ENCODE data around the gene VIL1. TPM values are rescaled to one million over a fixed set of nuclear protein-coding genes. Genes with fewer than 3 reads are reported as not detected.

Gene VIL1
- total and polyA plus RNA-seq, 2 of the 4 experiments (the other 2 are of a cell fraction): not detected

DNA sequence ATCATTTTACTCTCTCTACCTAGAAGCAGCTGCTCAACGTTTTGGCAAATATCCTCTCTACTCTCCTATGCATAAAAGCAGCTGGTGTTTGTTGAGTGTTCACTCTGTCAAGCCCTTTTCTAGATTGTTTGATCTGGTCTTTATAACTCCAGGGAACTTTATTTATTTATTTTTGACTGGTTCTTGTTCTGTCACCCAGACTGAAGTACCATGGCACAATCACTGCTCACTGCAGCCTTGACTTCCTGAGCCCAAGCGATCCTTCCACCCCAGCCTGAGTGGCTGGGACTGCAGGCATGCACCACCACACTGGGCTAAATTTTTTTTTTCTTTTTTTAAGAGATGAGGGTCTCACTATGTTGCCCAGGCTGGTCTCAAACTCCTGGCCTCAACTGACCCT is 49.6 kb upstream of the VIL1 start:
- H2AFZ ChIP-seq (replicated peaks; ENCODE audit: low read length, poor library complexity): no peak overlapping the region
- peaks cover 2% of the 10 kb centered on the region; the same call in 1 of the 2 replicates for H3K27me3 ChIP-seq (ENCODE audit: control insufficient read depth, insufficient read depth, low read length)
- H3K4me3 ChIP-seq (ENCODE audit: insufficient read depth, low read depth, low read length): no peak overlapping the region
- no peak overlapping the region for H3K4me2 ChIP-seq (ENCODE audit: low read depth, low read length)
- H3K79me1 ChIP-seq (ENCODE audit: low read depth in 1 of 2, low read length in 2 of 2): no peaks in the 10 kb centered on the region
- H3K9me1 ChIP-seq (ENCODE audit: insufficient read depth, low read length): no peaks in the 10 kb centered on the region
- no peak overlapping the region for H2BK5ac ChIP-seq (ENCODE audit: low read depth, low read length, poor library complexity, severe bottlenecking)
- H2BK120ac ChIP-seq (ENCODE audit: low read depth, low read length): no peak overlapping the region
- no peaks in the 10 kb centered on the region for H3K36me3 ChIP-seq (ENCODE audit: control insufficient read depth, insufficient read depth, low read length)
- H3K9me3 ChIP-seq (ENCODE audit: control insufficient read depth, insufficient read depth, low read length): peaks cover 7% of the 10 kb centered on the region
- H4K8ac ChIP-seq (ENCODE audit: low read depth in 2 of 2, low read length in 2 of 2): no peak overlapping the region; a peak in 1 of 4 replicates
- H3K27ac ChIP-seq (ENCODE audit: insufficient read depth, low read length): no peak overlapping the region
- H2BK20ac ChIP-seq (ENCODE audit: low read depth, low read length): no peak overlapping the region
- H2AK5ac ChIP-seq (ENCODE audit: low read depth, low read length): no peak overlapping the region
- no peak overlapping the region for H2BK15ac ChIP-seq (ENCODE audit: low read depth, low read length)
- H4K91ac ChIP-seq (ENCODE audit: insufficient read depth, low read depth, low read length): no peak overlapping the region
- CTCF ChIA-PET: no interaction called here
- BruUV-seq (replicated peaks): no TSS peak
- no peak for DNase-seq
- in situ Hi-C loops (cut with MboI; ENCODE audit: low sequenced_read_pairs) (no loop called here), dilution Hi-C loops (cut with HindIII; ENCODE audit: low sequenced_read_pairs, unreplicated experiment) (no loop called here), intact Hi-C loops (cut with micrococcal nuclease) (no loop called here)
- no peak overlapping the region for H3K4ac ChIP-seq (ENCODE audit: low read depth, low read length)
- no peak for ATAC-seq (ENCODE audit: low read depth)
- TF ChIP-seq RAD21 (IDR thresholded peaks at IDR 0.05; ENCODE audit: low read length) (no peak), MAFK (IDR thresholded peaks at IDR 0.05; ENCODE audit: low read depth, low read length) (no peak), CEBPB (IDR thresholded peaks at IDR 0.05; ENCODE audit: low read depth, low read length) (no peak), SMC3 (IDR thresholded peaks at IDR 0.05; ENCODE audit: low read depth, low read length) (no peak), POLR2A (IDR thresholded peaks at IDR 0.05; ENCODE audit: low read depth, low read length) (no peak), MAZ (IDR thresholded peaks at IDR 0.05; ENCODE audit: borderline replicate concordance, low read depth, low read length) (no peak), MXI1 (IDR thresholded peaks at IDR 0.05; ENCODE audit: borderline replicate concordance, low read depth, low read length) (no peak), FOS (IDR thresholded peaks at IDR 0.05; ENCODE audit: low read depth, low read length) (no peak), RCOR1 (IDR thresholded peaks at IDR 0.05; ENCODE audit: insufficient replicate concordance, low read length) (no peak), CHD1 (IDR thresholded peaks at IDR 0.05; ENCODE audit: low read depth, low read length) (no peak), RFX5 (IDR thresholded peaks at IDR 0.05; ENCODE audit: low read depth, low read length) (no peak), BHLHE40 (IDR thresholded peaks at IDR 0.05; ENCODE audit: low read depth, low read length) (no peak), NFE2L2 (IDR thresholded peaks at IDR 0.05; ENCODE audit: low read depth, low read length) (no peak)
- TF ChIP-seq, protein P1, sequence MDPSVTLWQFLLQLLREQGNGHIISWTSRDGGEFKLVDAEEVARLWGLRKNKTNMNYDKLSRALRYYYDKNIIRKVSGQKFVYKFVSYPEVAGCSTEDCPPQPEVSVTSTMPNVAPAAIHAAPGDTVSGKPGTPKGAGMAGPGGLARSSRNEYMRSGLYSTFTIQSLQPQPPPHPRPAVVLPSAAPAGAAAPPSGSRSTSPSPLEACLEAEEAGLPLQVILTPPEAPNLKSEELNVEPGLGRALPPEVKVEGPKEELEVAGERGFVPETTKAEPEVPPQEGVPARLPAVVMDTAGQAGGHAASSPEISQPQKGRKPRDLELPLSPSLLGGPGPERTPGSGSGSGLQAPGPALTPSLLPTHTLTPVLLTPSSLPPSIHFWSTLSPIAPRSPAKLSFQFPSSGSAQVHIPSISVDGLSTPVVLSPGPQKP (IDR thresholded peaks at IDR 0.05; ENCODE audit: borderline replicate concordance, low read depth, low read length): no peak
- TF ChIP-seq, protein P2, sequence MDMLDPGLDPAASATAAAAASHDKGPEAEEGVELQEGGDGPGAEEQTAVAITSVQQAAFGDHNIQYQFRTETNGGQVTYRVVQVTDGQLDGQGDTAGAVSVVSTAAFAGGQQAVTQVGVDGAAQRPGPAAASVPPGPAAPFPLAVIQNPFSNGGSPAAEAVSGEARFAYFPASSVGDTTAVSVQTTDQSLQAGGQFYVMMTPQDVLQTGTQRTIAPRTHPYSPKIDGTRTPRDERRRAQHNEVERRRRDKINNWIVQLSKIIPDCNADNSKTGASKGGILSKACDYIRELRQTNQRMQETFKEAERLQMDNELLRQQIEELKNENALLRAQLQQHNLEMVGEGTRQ (IDR thresholded peaks at IDR 0.05; ENCODE audit: low read depth, low read length): no peak
- TF ChIP-seq, protein P3, sequence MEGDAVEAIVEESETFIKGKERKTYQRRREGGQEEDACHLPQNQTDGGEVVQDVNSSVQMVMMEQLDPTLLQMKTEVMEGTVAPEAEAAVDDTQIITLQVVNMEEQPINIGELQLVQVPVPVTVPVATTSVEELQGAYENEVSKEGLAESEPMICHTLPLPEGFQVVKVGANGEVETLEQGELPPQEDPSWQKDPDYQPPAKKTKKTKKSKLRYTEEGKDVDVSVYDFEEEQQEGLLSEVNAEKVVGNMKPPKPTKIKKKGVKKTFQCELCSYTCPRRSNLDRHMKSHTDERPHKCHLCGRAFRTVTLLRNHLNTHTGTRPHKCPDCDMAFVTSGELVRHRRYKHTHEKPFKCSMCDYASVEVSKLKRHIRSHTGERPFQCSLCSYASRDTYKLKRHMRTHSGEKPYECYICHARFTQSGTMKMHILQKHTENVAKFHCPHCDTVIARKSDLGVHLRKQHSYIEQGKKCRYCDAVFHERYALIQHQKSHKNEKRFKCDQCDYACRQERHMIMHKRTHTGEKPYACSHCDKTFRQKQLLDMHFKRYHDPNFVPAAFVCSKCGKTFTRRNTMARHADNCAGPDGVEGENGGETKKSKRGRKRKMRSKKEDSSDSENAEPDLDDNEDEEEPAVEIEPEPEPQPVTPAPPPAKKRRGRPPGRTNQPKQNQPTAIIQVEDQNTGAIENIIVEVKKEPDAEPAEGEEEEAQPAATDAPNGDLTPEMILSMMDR (conservative IDR thresholded peaks at IDR 0.05; ENCODE audit: low read depth, low read length): no peak
- no peak overlapping the region for H3K9ac ChIP-seq (ENCODE audit: low read depth, low read length)
- no peak overlapping the region for H3K23ac ChIP-seq (ENCODE audit: low read depth, low read length)
- H2AK9ac ChIP-seq (replicated peaks; ENCODE audit: low read depth, low read length, poor library complexity): no peak overlapping the region
- H3K18ac ChIP-seq (ENCODE audit: low read depth, low read length): no peak overlapping the region
- H3K4me1 ChIP-seq (ENCODE audit: control insufficient read depth, insufficient read depth, low read length): peaks cover 5% of the 10 kb centered on the region
- H3K56ac ChIP-seq (ENCODE audit: extremely low read depth, insufficient read depth, low read length): no peak overlapping the region
- no peaks in the 10 kb centered on the region for H4K20me1 ChIP-seq (ENCODE audit: insufficient read depth, low read length)
- no peak overlapping the region for H4K5ac ChIP-seq (ENCODE audit: low read depth, low read length)
- no peak overlapping the region for H3K14ac ChIP-seq (replicated peaks; ENCODE audit: low read depth, low read length)
- POLR2A ChIA-PET (ENCODE audit: unreplicated experiment): interaction anchor here (0.6 kb wide), 2 partner anchors 20 to 71 kb away, joined by 3 read pairs; no protein-coding TSS in a partner anchor
- no CpG with 5 or more reads among the region's 2 CpGs for WGBS, 2 experiments (ENCODE audit: extremely low coverage in 2 of 2, insufficient read length in 1 of 2)
